ENCODE data around the gene CCNA2.
A peak's percentile ranks its signal among the peaks of the same experiment; 100 is the strongest.

The CCNA2 gene

GRCh38 chr4:121823505-121824170 lies at the start of gene CCNA2:
TSS of gene CCNA2 (minus strand) at chr4:121823883. CDS start at chr4:121823628, 255 bp downstream.
- peak; percentile 78 to 93 (median 85) for DNase-seq

DNA sequence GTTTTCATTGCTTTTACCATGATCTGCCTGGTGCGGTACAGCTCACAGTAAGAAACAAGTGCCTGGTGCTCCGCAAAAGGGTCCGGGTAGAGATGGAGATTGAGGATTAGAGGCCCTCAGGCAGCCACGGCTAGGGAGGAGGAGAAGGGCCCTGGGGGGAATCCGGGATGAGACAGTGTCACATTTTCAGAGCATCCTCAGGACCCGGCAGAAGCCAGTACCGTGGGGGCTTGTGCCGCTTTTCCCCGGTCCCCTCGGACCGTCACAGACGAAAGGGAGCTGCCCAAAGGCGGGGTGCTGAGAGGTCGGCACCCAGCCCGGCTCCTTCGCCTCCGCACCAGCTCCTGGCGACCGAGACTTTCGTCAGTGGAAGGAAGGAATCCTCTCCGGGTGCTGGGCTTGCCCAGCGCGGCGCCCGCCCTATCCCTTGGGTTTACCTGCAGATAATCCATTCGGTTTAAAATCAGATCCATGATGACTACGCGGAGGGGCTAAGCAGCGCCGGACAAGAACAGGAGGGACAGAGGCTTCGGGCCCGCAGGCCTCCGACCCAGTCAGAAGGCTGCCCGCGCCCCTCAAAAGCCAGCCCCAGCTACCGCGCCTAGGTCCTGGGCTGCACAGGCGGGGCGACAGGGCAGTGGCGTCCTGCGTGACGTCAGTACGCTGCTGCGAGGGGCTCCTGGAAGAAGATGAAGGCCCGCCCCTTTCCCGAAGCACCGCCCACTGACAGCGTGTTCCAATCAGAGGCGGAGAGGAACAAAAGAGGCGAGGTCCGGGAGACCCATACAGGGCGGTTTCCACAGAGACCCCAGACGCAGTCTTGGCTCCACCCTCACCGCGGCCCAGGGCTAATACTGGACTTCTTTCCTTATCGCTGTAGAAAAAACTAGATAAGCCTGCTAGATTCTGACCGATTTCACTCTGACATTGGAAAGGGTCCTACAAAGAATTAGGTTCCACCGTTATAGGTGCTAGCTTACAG lies 46.4 kb upstream of the CCNA2 start, which contains the start of gene BBS7:
BBS7 (minus strand) TSS at position 634 of the 982 bp plus-strand sequence; CDS start at position 473, 161 bp downstream.
- peak; percentile 79 to 91 (median 86) for DNase-seq

GRCh38 chr4:121863799-121864198 lies 40.1 kb upstream of the CCNA2 start:
- DNase-seq, result no peak

- DNase-seq, result no peak
Measured at GRCh38 chr4:121861426-121861825, 37.7 kb upstream of the CCNA2 start.

GRCh38 chr4:121860121-121860520 lies 36.4 kb upstream of the CCNA2 start:
- no peak for DNase-seq

DNA sequence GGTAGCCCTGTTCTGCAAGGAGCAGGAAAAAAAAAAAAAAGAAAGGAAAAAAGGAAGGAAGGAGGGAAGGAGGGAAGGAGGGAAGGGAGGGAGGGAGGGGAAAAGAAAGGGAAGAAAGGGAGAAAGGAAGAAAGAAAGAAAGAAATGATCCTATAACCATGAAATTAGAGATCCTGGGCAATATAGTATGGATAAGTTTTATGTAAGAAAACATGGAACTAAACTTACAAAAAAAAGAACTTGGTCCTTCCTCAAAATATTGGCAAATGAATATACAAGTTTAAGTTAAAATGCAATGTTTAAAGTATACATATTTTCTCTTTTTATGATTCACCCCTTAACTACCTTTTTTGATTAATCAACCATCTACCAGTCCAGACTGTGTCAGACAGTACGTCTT lies 27.7 kb upstream of the CCNA2 start:
- DNase-seq, result no peak

- no peak for DNase-seq
Measured at GRCh38 chr4:121846662-121847061, 23.0 kb upstream of the CCNA2 start.

- no peak for DNase-seq
Measured at GRCh38 chr4:121842862-121843261, 19.2 kb upstream of the CCNA2 start.

DNA sequence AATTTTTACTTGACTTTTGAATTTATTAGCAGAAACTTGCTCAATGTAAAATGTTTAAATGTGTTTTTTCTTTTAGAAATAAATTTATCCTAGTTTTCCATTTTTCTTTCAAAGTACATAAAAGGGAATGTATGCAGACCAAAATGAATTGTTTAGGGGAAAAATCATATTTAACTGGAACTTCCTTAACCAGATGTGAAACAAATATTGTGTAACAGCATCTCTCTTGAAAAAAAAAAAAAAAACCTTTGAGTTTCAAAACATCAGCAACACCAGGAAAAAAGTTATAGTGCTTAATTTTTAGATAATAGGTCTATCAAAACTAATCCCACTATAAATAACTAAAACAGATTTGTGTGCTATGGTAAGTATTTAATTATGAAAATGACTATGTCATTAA lies 14.5 kb upstream of the CCNA2 start:
- DNase-seq, result no peak

DNA sequence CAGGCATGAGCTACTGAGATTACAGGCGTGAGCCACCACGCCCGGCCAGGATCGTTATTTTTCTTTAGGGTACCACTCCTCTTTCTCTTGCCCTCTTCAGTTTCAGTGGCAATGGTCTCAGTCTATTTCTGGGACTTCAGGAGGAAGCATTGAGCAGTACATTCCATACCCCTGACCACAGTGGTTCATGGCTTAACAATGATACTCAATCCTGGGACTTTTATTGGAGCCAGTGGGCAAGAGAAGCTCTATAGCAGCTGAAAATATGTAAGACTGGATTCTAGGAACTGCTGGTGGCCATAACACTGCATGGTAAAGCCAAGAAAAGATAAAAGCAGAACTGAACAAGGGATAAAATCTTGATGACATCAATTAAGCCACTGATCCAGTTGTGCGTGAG lies 5.8 kb upstream of the CCNA2 start:
- no peak for DNase-seq

DNA sequence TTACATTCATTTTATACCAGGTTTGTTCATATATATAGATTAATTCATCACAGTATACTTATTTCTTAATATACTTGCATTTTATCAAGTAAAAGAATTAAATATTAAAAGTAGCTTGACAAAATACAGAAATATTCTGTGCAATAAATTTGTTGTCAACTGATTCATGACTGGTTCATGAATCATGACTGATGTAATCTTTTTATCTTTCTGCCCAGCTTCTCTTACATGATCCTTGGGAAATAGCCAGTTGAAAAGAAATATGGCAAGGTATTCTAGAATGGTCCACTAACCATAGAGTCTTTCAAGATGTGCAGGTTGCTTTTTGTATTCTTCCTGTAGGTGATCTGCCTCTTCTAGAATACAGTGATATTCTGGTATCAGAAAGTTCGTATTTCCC lies 4.2 kb upstream of the CCNA2 start:
- no peak for DNase-seq

DNA sequence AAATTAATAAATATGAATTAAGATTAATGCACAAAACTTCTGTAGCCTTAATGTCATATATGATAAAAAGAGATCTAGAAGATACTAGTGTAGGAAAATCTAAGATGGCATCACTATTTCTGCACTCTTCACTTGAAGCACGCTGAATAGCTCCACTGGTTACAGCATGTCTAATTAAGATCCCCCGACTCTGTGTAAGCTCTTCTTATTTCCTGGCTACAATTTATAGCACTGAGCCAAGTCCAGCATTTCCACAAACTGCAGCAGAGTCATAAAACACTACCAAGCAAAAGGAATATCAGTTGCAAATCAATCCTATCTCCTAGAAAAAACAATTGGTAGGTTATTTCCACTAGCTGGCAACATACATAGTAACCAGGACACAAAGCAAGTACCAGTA lies 1.3 kb upstream of the CCNA2 start:
- no peak for DNase-seq

DNA sequence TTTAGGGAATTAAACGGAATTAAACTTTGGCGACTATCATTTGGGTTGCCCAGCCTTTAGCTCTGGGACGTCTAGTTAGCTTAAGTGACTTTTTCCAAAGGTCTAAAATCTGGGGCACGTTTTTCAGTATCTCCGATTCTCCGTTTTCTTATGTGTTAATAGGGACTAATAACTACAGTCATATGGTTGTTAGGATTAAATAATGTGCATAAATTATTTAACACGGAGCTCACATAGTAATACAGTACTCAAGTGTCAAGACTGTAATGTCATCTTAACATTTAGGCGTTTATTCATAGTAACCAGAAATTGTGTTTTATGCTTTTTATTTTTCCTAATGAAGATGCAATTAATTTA lies 466 bp upstream of the CCNA2 start:
- DNase-seq, result no peak

GRCh38 chr4:121822796-121823504 lies 733 bp downstream of the CCNA2 start:
- DNase-seq, result no peak

GRCh38 chr4:121822047-121822446 lies 1.6 kb downstream of the CCNA2 start:
- no peak for DNase-seq

DNA sequence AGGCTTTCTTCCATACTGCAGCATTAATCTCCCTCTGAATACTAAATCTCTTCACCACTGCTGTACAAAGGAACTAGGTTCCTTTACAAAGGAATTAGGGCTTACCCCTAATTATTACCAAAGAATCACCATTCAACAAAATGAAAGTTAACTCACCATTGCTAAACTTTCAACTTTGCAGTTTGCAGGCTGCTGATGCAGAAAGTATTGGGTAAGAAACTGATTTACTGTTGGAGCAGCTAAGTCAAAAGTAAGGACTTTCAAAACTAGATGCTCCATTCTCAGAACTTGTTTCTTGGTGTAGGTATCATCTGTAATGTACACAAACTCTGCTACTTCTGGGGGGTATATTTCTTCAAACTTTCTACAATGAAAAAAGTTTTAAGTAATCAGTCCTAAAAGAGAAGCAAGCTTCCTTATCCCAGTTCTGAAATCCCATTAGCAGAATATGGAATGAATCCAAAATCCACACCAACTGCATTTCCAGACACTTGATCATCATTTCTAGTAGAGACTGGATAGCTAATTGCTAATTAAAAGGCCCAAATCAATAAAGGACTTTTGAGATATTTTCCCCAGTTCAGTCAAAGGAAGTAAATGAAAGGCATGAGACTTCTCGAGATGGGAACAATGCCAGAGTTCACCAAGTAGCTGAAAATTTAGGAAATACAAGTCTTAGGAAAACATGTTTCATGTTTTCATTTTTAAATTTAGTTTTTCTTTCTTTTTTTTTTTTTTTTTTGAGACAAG lies 4.3 kb downstream of the CCNA2 start:
- DNase-seq, result no peak

DNA sequence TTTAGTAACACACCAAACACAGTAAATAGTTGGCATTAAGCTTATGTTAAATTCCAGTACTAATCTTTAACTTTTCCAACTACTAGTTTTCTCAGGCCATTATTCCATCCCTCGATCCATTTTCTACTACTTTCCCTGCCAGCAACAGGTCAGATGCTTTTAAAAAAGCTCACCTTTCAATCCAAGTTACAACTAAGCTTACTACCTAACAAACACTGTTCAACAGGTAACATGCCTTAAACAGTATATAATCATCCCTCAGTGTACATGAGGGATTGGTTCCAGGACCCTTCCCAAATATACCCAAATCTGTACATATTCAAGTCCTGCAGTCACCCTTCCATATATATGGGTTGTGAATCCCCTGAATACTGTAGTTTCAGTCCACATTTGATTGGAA lies 5.5 kb downstream of the CCNA2 start:
- DNase-seq, result no peak

GRCh38 chr4:121817701-121818100 lies 6.0 kb downstream of the CCNA2 start:
- no peak for DNase-seq

GRCh38 chr4:121817006-121817405 lies 6.7 kb downstream of the CCNA2 start:
- no peak for DNase-seq

DNA sequence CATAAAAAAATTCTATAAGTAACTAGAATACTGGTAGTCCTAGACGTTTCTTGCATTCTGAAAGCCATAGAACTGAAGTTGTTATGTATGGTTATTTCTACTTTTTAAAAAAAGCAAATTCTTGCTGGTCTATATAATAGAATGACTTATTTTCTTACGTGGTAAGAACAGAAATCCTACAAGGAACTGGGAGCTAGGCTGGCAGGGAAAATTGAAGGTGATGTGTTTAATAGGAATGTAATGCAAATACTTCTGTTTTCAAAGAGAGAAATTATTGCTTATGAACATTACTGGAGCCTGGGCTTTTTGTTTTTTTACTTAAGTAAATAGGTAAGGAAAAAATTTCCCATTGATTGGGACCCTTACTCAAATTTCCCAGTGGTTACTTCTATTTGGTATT lies 8.9 kb downstream of the CCNA2 start:
- no peak for DNase-seq

DNA sequence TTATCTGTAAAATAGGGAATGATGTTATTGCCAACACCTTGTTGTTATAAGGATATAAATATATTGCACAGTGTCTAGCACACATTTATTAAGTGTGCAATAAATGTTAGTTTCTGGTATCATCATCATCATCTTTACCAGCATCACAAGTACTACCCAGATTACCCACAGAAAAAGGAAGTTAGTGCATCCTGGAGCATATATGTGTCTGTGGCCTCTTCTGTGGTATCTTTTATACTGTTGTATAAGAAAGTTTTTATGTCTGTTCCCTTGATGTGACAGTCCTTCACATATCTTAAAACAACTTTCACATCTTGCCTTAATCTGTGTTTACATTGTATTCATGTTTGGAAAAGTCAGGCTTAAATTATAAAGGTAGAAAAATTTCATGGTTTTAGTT lies 12.6 kb downstream of the CCNA2 start:
- no peak for DNase-seq

GRCh38 chr4:121806411-121806810 lies 17.3 kb downstream of the CCNA2 start:
- DNase-seq, result no peak

- DNase-seq, result no peak
Measured at GRCh38 chr4:121801715-121802075, 22.0 kb downstream of the CCNA2 start.

Measured in activated naive CD4-positive, alpha-beta T cell (primary cell).